Peyer's patch (tissue), 4 donors: ENCODE data around the gene HCRT. TPM values are rescaled to one million over a fixed set of nuclear protein-coding genes. Genes with fewer than 3 reads are reported as not detected.

Source experiments
- DNase-seq, 3 donors: peaks; one replicate each; pipeline ENCODE4 v3.0.0-alpha.2; 2017 to 2019
- H3K27ac ChIP-seq, 4 donors: fragments of 200-600 bp; sonication (generic); one replicate each; pipeline ENCODE4 v1.5.1; 2016 to 2019
- H3K27me3 ChIP-seq, 2 donors: fragments of 200-600 bp; sonication (generic); one replicate each; pipeline ENCODE4 v1.5.1; 2019
- H3K36me3 ChIP-seq, 3 donors: fragments of 200-600 bp; sonication (generic); one replicate each; pipeline ENCODE4 v1.5.1; 2016 to 2019
- H3K4me1 ChIP-seq, 4 donors: fragments of 200-600 bp; sonication (generic); one replicate each; pipeline ENCODE4 v1.5.1; 2016 to 2019
- H3K4me3 ChIP-seq, 4 donors: fragments of 200-600 bp; sonication (generic); 1 replicate in 3 of 4; 2 replicates in 1 of 4; pipeline ENCODE4 v1.5.1; 2016 to 2019; ENCODE audit warnings: mild to moderate bottlenecking in 1 of 4
- H3K9me3 ChIP-seq, 4 donors: fragments of 200-600 bp; sonication (generic); one replicate each; pipeline ENCODE4 v1.5.1; 2016 to 2019; ENCODE audit warnings: mild to moderate bottlenecking in 1 of 4
- CTCF ChIP-seq, 6 experiments: fragments of 450-650 bp in 4 of 6; fragments of 200-600 bp in 2 of 6; sonication (generic) in 1 of 6; IDR thresholded peaks; one replicate each; pipeline ENCODE4 v1.5.1; 2017 to 2019; ENCODE audit warnings: antibody characterized with exemption in 6 of 6, mild to moderate bottlenecking in 3 of 6, moderate library complexity in 1 of 6
- POLR2A ChIP-seq, 2 donors: fragments of 450-650 bp; IDR thresholded peaks; one replicate each; pipeline ENCODE4 v1.5.1; 2017; ENCODE audit warnings: antibody characterized with exemption in 2 of 2, mild to moderate bottlenecking in 2 of 2, moderate library complexity in 2 of 2
- total RNA-seq, 4 donors: library from RNA; depleted of rRNA; stranded (reverse); fragments of >200 nt; gene quantifications; one replicate each; pipeline ENCODE4 v1.1.0, GENCODE V29; 2016

Gene HCRT
- total RNA-seq, 4 donors from 2014 or later, result not detected

GRCh38 chr17:42200706-42201457 is 15.6 kb upstream of the HCRT start:
- H3K27ac ChIP-seq, result peak overlapping the region in 1 of 4 donors; percentile 26
- H3K4me3 ChIP-seq, result no peak overlapping the region
- no peak for DNase-seq
- no peak for TF ChIP-seq POLR2A (IDR thresholded peaks at IDR 0.05)
- TF ChIP-seq CTCF (IDR thresholded peaks at IDR 0.05), result no peak
- no peaks in the 10 kb centered on the region for H3K27me3 ChIP-seq
- peaks cover 0 to 5% (median 0%) of the 10 kb centered on the region in 4 donors for H3K4me1 ChIP-seq
- H3K36me3 ChIP-seq, result peaks cover 0 to 30% (median 0%) of the 10 kb centered on the region in 3 donors
- no peaks in the 10 kb centered on the region for H3K9me3 ChIP-seq

- Histone ChIP-seq H3K4me3 (no peak overlapping the region), H3K27ac (peak overlapping the region in 1 of 4 donors; percentile 63), H3K36me3 (peaks cover 0 to 18% (median 0%) of the 10 kb centered on the region in 3 donors), H3K27me3 (no peaks in the 10 kb centered on the region), H3K4me1 (peaks cover 0 to 9% (median 0%) of the 10 kb centered on the region in 4 donors), H3K9me3 (no peaks in the 10 kb centered on the region)
- DNase-seq, result no peak
- no peak for TF ChIP-seq POLR2A (IDR thresholded peaks at IDR 0.05)
- no peak for TF ChIP-seq CTCF (IDR thresholded peaks at IDR 0.05)
Observed at GRCh38 chr17:42199416-42200011, 14.3 kb upstream of the HCRT start.

GRCh38 chr17:42198897-42199296 is 13.6 kb upstream of the HCRT start:
- Histone ChIP-seq H3K36me3 (peaks cover 0 to 12% (median 0%) of the 10 kb centered on the region in 3 donors), H3K27ac (peak overlapping the region in 3 of 4 donors; percentile 39 to 63 (median 50))
- DNase-seq, result peak in 1 of 3 donors; percentile 55

GRCh38 chr17:42197564-42198156 is 12.4 kb upstream of the HCRT start:
- no peaks in the 10 kb centered on the region for H3K27me3 ChIP-seq
- TF ChIP-seq POLR2A (IDR thresholded peaks at IDR 0.05) (no peak), CTCF (IDR thresholded peaks at IDR 0.05) (no peak)
- peaks cover 0 to 20% (median 8%) of the 10 kb centered on the region in 4 donors for H3K4me1 ChIP-seq
- peaks cover 0 to 8% (median 0%) of the 10 kb centered on the region in 3 donors for H3K36me3 ChIP-seq
- no peak for DNase-seq
- no peak overlapping the region for H3K4me3 ChIP-seq
- no peak overlapping the region for H3K27ac ChIP-seq
- H3K9me3 ChIP-seq, result no peaks in the 10 kb centered on the region

More at GRCh38 chr17:42198897-42199296, 13.6 kb upstream of the HCRT start:
- no peaks in the 10 kb centered on the region for H3K9me3 ChIP-seq
- no peak for TF ChIP-seq POLR2A (IDR thresholded peaks at IDR 0.05)
- TF ChIP-seq CTCF (IDR thresholded peaks at IDR 0.05), result no peak
- no peaks in the 10 kb centered on the region for H3K27me3 ChIP-seq
- peaks cover 0 to 11% (median 0%) of the 10 kb centered on the region in 4 donors for H3K4me1 ChIP-seq
- no peak overlapping the region for H3K4me3 ChIP-seq

GRCh38 chr17:42193969-42194899 is 9.0 kb upstream of the HCRT start, which contains the start of gene GHDC:
TSS of gene GHDC (minus strand) at chr17:42194494. CDS start at chr17:42193581, 913 bp downstream.
- Histone ChIP-seq H3K4me3 (peak within 1 kb of the TSS; percentile 72 to 94 (median 86)), H3K36me3 (no peaks in the 10 kb centered on the region), H3K9me3 (no peaks in the 10 kb centered on the region), H3K27ac (peak within 1 kb of the TSS; percentile 82 to 89 (median 86)), H3K4me1 (peaks cover 0 to 15% (median 8%) of the 10 kb centered on the region in 4 donors), H3K27me3 (no peaks in the 10 kb centered on the region)
- peak; percentile 85 to 96 (median 88) for DNase-seq
- peak in 1 of 2 donors; percentile 35 for TF ChIP-seq POLR2A (IDR thresholded peaks at IDR 0.05)
- peak in 3 of 6 experiments; percentile 14 to 20 (median 14) for TF ChIP-seq CTCF (IDR thresholded peaks at IDR 0.05)
